Keratinocyte (primary cell): Measurements from ENCODE around the gene VN1R5.
"Not testable (repeated sequence)": the region's sequence is repeated elsewhere in the genome, so short reads cannot be mapped to it uniquely, and the experiment has no call there.

ENCODE experiments used
- CTCF ChIP-seq, 3 experiments: IDR thresholded peaks in 1 of 3; conservative IDR thresholded peaks in 1 of 3; optimal IDR thresholded peaks in 1 of 3; 2 replicates in 2 of 3; 3 replicates in 1 of 3; pipeline versions ENCODE3 to v1.5.1; 2011; ENCODE audit warnings: low read length in 3 of 3, mild to moderate bottlenecking in 3 of 3, moderate library complexity in 2 of 3, control low read depth in 1 of 3, inconsistent platforms in 1 of 3; ENCODE audit not compliant: insufficient read depth in 2 of 3; ENCODE audit errors: extremely low read depth in 1 of 3
- EZH2 ChIP-seq: IDR thresholded peaks from one replicate; pipeline ENCODE4 v1.6.1; 2012; ENCODE audit warnings: inconsistent platforms, mild to moderate bottlenecking, low read length, moderate library complexity

DNA sequence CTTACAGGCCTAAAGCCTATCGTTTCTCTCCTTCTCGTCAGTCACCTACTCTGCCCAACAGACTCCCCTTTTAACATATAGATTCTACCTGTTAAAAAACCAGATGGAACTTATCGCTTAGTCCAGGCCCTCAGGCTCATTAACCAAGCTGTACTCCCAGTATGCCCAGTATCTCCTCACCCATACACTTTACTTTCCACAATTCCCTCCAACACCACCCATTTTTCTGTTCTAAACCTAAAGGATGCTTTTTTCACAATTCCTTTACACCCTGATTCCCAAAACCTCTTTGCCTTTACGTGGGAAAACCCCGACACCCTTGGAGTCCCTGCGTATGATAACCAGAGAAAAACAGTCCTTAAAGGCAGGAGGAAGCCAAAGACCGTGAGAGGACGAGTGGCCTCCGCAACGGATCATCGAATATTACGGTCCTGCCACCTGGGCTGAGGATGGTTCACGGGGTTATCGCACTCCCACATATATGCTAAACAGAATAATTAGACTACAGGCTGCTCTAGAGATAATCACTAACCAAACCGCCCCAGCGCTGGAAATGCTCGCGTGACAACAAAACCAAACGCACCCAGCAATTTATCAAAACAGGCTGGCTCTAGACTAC is 33.5 kb downstream of the VN1R5 start:
- TF ChIP-seq CTCF (optimal IDR thresholded peaks at IDR 0.05 in 1 of 3, IDR thresholded peaks at IDR 0.05 in 1 of 3, conservative IDR thresholded peaks at IDR 0.05 in 1 of 3; ENCODE audit: extremely low read depth in 1 of 3, insufficient read depth in 2 of 3, low read length in 3 of 3); EZH2: not testable (repeated sequence)
